GM23338 (cell line): ENCODE results near the gene DCHS1. TPM values are rescaled to one million over a fixed set of nuclear protein-coding genes. Genes with fewer than 3 reads are reported as not detected.

Source experiments
- ATAC-seq: fragments of 200-7000 bp; cut with Tn5 transposase; 3 replicates; pipeline ENCODE4 v1.9.1; 2020
- DNase-seq: peaks from one replicate; pipeline ENCODE4 v3.0.0-alpha.2; 2015; ENCODE audit warnings: low spot score
- H2AFZ ChIP-seq: fragments of 200-600 bp; sonication (generic); 2 replicates; pipeline ENCODE4 v1.8.0; 2016; ENCODE audit warnings: antibody characterized with exemption, mild to moderate bottlenecking, moderate library complexity
- H3F3A ChIP-seq: fragments of 200-600 bp; sonication (generic); replicated peaks from 2 replicates; pipeline ENCODE4 v1.8.0; 2017; ENCODE audit warnings: antibody characterized with exemption, mixed run types, low read depth
- H3K27ac ChIP-seq: fragments of 200-600 bp; sonication (generic); 2 replicates; pipeline ENCODE4 v1.6.1; 2016; ENCODE audit warnings: low read depth
- H3K27me3 ChIP-seq: fragments of 200-600 bp; sonication (generic); 2 replicates; pipeline ENCODE4 v1.8.0; 2016; ENCODE audit warnings: mild to moderate bottlenecking, mixed run types, moderate library complexity; ENCODE audit not compliant: insufficient read depth
- H3K36me3 ChIP-seq: fragments of 200-600 bp; sonication (generic); 2 replicates; pipeline ENCODE4 v1.8.0; 2016; ENCODE audit warnings: mild to moderate bottlenecking; ENCODE audit not compliant: insufficient read depth
- H3K4me1 ChIP-seq: fragments of 200-600 bp; sonication (generic); 2 replicates; pipeline ENCODE4 v1.8.0; 2016; ENCODE audit warnings: mild to moderate bottlenecking, moderate library complexity; ENCODE audit not compliant: insufficient read depth
- H3K4me2 ChIP-seq: fragments of 200-600 bp; sonication (generic); 2 replicates; pipeline ENCODE4 v1.7.1; 2017; ENCODE audit warnings: mixed run types
- H3K4me3 ChIP-seq: fragments of 200-600 bp; sonication (generic); 2 replicates; pipeline ENCODE4 v1.6.1; 2016; ENCODE audit warnings: mixed run types
- H3K79me2 ChIP-seq: fragments of 200-600 bp; sonication (generic); replicated peaks from 2 replicates; pipeline ENCODE4 v1.8.0; 2017; ENCODE audit warnings: mild to moderate bottlenecking; ENCODE audit not compliant: insufficient read depth
- H3K9me2 ChIP-seq: fragments of 200-600 bp; sonication (generic); 2 replicates; pipeline ENCODE4 v1.8.0; 2017; ENCODE audit not compliant: insufficient read depth
- H4K20me1 ChIP-seq: fragments of 200-600 bp; sonication (generic); replicated peaks from 2 replicates; pipeline ENCODE4 v1.8.0; 2017; ENCODE audit warnings: mild to moderate bottlenecking; ENCODE audit not compliant: insufficient read depth
- H3K27ac Mint-ChIP-seq: 2 replicates; pipeline ENCODE4 v1.8.0; 2020; ENCODE audit warnings: inconsistent platforms, mild to moderate bottlenecking, moderate library complexity, mixed read lengths
- H3K27me3 Mint-ChIP-seq: 3 replicates; pipeline ENCODE4 v1.8.0; 2022; ENCODE audit warnings: low read depth, mild to moderate bottlenecking, moderate library complexity, mixed read lengths, inconsistent platforms; ENCODE audit not compliant: insufficient read depth, poor library complexity
- H3K36me3 Mint-ChIP-seq: 3 replicates; pipeline ENCODE4 v1.8.0; 2021; ENCODE audit warnings: low read depth, mild to moderate bottlenecking, inconsistent platforms, moderate library complexity, mixed read lengths
- H3K4me1 Mint-ChIP-seq: 3 replicates; pipeline ENCODE4 v1.8.0; 2020; ENCODE audit warnings: mild to moderate bottlenecking, inconsistent platforms, mixed read lengths
- H3K4me3 Mint-ChIP-seq: 3 replicates; pipeline ENCODE4 v1.8.0; 2021; ENCODE audit warnings: moderate library complexity, mild to moderate bottlenecking, inconsistent platforms, mixed read lengths
- H3K9me3 Mint-ChIP-seq: 3 replicates; pipeline ENCODE4 v1.8.0; 2020; ENCODE audit warnings: moderate library complexity, mild to moderate bottlenecking, inconsistent platforms, mixed read lengths
- CREB1 ChIP-seq: fragments of 250-450 bp; sonication (Bioruptor Pico); IDR thresholded peaks from 2 replicates; pipeline ENCODE4 v1.5.0; 2020; ENCODE audit warnings: low read depth, mild to moderate bottlenecking, moderate library complexity
- EZH2 ChIP-seq: fragments of 200-600 bp; sonication (generic); IDR thresholded peaks from one replicate; pipeline ENCODE4 v1.8.0; 2017; ENCODE audit warnings: antibody characterized with exemption, mild to moderate bottlenecking, low read depth; ENCODE audit not compliant: unreplicated experiment
- EZH2phosphoT487 ChIP-seq: fragments of 200-600 bp; sonication (generic); IDR thresholded peaks from one replicate; pipeline ENCODE4 v1.8.1; 2018; ENCODE audit warnings: antibody characterized with exemption; ENCODE audit not compliant: unreplicated experiment
- JUNB ChIP-seq: IDR thresholded peaks from one replicate; pipeline ENCODE4 v1.6.1; 2016; ENCODE audit warnings: antibody characterized with exemption; ENCODE audit not compliant: unreplicated experiment
- NANOG ChIP-seq: IDR thresholded peaks from 2 replicates; pipeline ENCODE4 v1.6.1; 2016; ENCODE audit warnings: antibody characterized with exemption, borderline replicate concordance
- POLR2AphosphoS5 ChIP-seq: IDR thresholded peaks from 2 replicates; pipeline ENCODE4 v1.6.1; 2016; ENCODE audit warnings: antibody characterized with exemption, low read depth
- STAT1 ChIP-seq: IDR thresholded peaks from one replicate; pipeline ENCODE4 v1.6.1; 2016; ENCODE audit warnings: antibody characterized with exemption; ENCODE audit not compliant: unreplicated experiment
- ZNF114 ChIP-seq: fragments of 250-450 bp; sonication (Bioruptor Pico); IDR thresholded peaks from 2 replicates; pipeline ENCODE4 v1.5.0; 2020; ENCODE audit warnings: mild to moderate bottlenecking, moderate library complexity
- ZNF331 ChIP-seq: fragments of 250-450 bp; sonication (Bioruptor Pico); IDR thresholded peaks from 2 replicates; pipeline ENCODE4 v1.5.0; 2020; ENCODE audit warnings: low read depth, mild to moderate bottlenecking, moderate library complexity
- polyA plus RNA-seq: library from polyadenylated mRNA; unstranded; fragments of >200 nt; fragmentation: Nextera tagmentation; extraction: Ambion mirVana; gene quantifications from 2 replicates; pipeline ENCODE4 v1.2.1, GENCODE V29; 2016
- total RNA-seq: library from RNA; depleted of rRNA; stranded (reverse); fragments of >200 nt; shearing (Covaris generic); gene quantifications from 2 replicates; pipeline ENCODE4 v1.2.3, GENCODE V29; 2014
- TF ChIP-seq, protein P1 (sequence below), 2 experiments: fragments of 200-600 bp in 1 of 2; sonication (generic) in 1 of 2; conservative IDR thresholded peaks; 2 replicates each; pipeline versions ENCODE4 v1.5.1 to v1.6.1; 2016 to 2017; ENCODE audit warnings: antibody characterized with exemption in 2 of 2, low read depth in 2 of 2, mild to moderate bottlenecking in 2 of 2, moderate library complexity in 1 of 2
- TF ChIP-seq, protein P2 (sequence below): IDR thresholded peaks from one replicate; pipeline ENCODE4 v1.6.1; 2018; ENCODE audit warnings: antibody characterized with exemption; ENCODE audit not compliant: unreplicated experiment
- TF ChIP-seq, protein P3 (sequence below): fragments of 250-450 bp; sonication (Bioruptor Pico); IDR thresholded peaks from 2 replicates; pipeline ENCODE4 v1.5.0; 2020; ENCODE audit warnings: mild to moderate bottlenecking, moderate library complexity
- TF ChIP-seq, protein P4 (sequence below): IDR thresholded peaks from 2 replicates; pipeline ENCODE4 v1.6.1; 2016; ENCODE audit warnings: antibody characterized with exemption

Gene DCHS1
- total and polyA plus RNA-seq, 2 experiments from 2014 or later: 2.3 to 20.7 TPM

DNA sequence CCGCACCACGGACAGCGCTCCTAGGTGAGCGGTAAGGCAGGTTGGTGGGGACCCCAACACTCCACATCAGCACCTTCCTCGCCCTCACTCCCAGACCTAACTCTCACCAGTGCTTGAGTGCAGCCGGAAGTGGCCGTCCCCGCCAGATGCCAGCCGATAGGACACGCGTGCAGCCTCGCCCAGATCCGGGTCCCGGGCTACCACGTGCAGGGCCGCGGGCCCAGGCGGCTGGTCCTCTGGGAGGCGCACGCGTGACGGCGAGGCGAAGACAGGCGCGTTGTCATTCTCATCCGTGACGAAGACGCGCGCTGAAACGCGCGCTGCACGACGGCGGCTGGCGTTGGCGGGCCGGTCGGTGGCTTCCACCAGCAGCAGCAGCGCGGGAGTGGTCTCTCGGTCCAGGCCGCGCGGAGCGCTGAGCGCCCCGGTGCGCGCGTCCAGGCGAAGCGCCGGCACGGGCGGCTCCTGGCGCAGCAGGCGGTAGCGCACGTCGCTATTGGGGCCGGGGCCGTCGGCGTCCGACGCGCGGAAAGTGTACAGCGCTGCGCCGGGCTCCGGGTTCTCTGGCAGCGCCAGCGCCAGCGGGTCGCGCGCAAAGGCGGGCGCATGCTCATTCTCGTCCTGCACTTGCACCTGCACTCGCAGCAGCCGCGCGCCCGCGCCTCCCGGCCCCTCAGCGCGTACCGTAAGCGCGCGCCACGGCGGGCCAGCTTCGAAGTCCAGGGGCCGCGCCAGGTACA, 25.5 kb downstream of the DCHS1 start:
- Histone ChIP-seq H3K4me3 (peak overlapping the region; percentile 69), H3K36me3 (no peaks in the 10 kb centered on the region), H3K9me2 (no peaks in the 10 kb centered on the region), H3K27me3 (peaks cover 40% of the 10 kb centered on the region), H3K79me2 (no peaks in the 10 kb centered on the region), H3K4me1 (no peaks in the 10 kb centered on the region; the same call in 1 of the 2 replicates), H2AFZ (peak overlapping the region; percentile 94), H4K20me1 (no peaks in the 10 kb centered on the region), H3K27ac (no peak overlapping the region), H3F3A (no peaks in the 10 kb centered on the region; the same call in 1 of the 2 replicates), H3K4me2 (peak overlapping the region; percentile 88)
- no peaks in the 10 kb centered on the region; the same call in 2 of the 3 replicates for H3K9me3 Mint-ChIP-seq
- H3K4me1 Mint-ChIP-seq: peaks cover 9% of the 10 kb centered on the region
- H3K4me3 Mint-ChIP-seq: peak overlapping the region; percentile 76
- ATAC-seq: peak; percentile 81
- peaks cover 10% of the 10 kb centered on the region for H3K36me3 Mint-ChIP-seq
- TF ChIP-seq EZH2: no peak
- TF ChIP-seq STAT1: no peak
- no peak for TF ChIP-seq ZNF331
- TF ChIP-seq NANOG: no peak
- TF ChIP-seq EZH2phosphoT487: no peak
- TF ChIP-seq ZNF114 (CRISPR knock-in tag): no peak
- peak; percentile 29; the same call in 1 of the 2 replicates for TF ChIP-seq POLR2AphosphoS5
- TF ChIP-seq, protein P1, sequence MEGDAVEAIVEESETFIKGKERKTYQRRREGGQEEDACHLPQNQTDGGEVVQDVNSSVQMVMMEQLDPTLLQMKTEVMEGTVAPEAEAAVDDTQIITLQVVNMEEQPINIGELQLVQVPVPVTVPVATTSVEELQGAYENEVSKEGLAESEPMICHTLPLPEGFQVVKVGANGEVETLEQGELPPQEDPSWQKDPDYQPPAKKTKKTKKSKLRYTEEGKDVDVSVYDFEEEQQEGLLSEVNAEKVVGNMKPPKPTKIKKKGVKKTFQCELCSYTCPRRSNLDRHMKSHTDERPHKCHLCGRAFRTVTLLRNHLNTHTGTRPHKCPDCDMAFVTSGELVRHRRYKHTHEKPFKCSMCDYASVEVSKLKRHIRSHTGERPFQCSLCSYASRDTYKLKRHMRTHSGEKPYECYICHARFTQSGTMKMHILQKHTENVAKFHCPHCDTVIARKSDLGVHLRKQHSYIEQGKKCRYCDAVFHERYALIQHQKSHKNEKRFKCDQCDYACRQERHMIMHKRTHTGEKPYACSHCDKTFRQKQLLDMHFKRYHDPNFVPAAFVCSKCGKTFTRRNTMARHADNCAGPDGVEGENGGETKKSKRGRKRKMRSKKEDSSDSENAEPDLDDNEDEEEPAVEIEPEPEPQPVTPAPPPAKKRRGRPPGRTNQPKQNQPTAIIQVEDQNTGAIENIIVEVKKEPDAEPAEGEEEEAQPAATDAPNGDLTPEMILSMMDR (conservative IDR thresholded peaks at IDR 0.05; ENCODE audit: low read depth in 2 of 2): 0 out of 4 replicates have a peak, but pooled peaks of 1 of the 2 experiments have one; percentile 0
- no peak for TF ChIP-seq JUNB
- TF ChIP-seq, protein P2, sequence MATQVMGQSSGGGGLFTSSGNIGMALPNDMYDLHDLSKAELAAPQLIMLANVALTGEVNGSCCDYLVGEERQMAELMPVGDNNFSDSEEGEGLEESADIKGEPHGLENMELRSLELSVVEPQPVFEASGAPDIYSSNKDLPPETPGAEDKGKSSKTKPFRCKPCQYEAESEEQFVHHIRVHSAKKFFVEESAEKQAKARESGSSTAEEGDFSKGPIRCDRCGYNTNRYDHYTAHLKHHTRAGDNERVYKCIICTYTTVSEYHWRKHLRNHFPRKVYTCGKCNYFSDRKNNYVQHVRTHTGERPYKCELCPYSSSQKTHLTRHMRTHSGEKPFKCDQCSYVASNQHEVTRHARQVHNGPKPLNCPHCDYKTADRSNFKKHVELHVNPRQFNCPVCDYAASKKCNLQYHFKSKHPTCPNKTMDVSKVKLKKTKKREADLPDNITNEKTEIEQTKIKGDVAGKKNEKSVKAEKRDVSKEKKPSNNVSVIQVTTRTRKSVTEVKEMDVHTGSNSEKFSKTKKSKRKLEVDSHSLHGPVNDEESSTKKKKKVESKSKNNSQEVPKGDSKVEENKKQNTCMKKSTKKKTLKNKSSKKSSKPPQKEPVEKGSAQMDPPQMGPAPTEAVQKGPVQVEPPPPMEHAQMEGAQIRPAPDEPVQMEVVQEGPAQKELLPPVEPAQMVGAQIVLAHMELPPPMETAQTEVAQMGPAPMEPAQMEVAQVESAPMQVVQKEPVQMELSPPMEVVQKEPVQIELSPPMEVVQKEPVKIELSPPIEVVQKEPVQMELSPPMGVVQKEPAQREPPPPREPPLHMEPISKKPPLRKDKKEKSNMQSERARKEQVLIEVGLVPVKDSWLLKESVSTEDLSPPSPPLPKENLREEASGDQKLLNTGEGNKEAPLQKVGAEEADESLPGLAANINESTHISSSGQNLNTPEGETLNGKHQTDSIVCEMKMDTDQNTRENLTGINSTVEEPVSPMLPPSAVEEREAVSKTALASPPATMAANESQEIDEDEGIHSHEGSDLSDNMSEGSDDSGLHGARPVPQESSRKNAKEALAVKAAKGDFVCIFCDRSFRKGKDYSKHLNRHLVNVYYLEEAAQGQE: peak; percentile 73
- TF ChIP-seq, protein P3, sequence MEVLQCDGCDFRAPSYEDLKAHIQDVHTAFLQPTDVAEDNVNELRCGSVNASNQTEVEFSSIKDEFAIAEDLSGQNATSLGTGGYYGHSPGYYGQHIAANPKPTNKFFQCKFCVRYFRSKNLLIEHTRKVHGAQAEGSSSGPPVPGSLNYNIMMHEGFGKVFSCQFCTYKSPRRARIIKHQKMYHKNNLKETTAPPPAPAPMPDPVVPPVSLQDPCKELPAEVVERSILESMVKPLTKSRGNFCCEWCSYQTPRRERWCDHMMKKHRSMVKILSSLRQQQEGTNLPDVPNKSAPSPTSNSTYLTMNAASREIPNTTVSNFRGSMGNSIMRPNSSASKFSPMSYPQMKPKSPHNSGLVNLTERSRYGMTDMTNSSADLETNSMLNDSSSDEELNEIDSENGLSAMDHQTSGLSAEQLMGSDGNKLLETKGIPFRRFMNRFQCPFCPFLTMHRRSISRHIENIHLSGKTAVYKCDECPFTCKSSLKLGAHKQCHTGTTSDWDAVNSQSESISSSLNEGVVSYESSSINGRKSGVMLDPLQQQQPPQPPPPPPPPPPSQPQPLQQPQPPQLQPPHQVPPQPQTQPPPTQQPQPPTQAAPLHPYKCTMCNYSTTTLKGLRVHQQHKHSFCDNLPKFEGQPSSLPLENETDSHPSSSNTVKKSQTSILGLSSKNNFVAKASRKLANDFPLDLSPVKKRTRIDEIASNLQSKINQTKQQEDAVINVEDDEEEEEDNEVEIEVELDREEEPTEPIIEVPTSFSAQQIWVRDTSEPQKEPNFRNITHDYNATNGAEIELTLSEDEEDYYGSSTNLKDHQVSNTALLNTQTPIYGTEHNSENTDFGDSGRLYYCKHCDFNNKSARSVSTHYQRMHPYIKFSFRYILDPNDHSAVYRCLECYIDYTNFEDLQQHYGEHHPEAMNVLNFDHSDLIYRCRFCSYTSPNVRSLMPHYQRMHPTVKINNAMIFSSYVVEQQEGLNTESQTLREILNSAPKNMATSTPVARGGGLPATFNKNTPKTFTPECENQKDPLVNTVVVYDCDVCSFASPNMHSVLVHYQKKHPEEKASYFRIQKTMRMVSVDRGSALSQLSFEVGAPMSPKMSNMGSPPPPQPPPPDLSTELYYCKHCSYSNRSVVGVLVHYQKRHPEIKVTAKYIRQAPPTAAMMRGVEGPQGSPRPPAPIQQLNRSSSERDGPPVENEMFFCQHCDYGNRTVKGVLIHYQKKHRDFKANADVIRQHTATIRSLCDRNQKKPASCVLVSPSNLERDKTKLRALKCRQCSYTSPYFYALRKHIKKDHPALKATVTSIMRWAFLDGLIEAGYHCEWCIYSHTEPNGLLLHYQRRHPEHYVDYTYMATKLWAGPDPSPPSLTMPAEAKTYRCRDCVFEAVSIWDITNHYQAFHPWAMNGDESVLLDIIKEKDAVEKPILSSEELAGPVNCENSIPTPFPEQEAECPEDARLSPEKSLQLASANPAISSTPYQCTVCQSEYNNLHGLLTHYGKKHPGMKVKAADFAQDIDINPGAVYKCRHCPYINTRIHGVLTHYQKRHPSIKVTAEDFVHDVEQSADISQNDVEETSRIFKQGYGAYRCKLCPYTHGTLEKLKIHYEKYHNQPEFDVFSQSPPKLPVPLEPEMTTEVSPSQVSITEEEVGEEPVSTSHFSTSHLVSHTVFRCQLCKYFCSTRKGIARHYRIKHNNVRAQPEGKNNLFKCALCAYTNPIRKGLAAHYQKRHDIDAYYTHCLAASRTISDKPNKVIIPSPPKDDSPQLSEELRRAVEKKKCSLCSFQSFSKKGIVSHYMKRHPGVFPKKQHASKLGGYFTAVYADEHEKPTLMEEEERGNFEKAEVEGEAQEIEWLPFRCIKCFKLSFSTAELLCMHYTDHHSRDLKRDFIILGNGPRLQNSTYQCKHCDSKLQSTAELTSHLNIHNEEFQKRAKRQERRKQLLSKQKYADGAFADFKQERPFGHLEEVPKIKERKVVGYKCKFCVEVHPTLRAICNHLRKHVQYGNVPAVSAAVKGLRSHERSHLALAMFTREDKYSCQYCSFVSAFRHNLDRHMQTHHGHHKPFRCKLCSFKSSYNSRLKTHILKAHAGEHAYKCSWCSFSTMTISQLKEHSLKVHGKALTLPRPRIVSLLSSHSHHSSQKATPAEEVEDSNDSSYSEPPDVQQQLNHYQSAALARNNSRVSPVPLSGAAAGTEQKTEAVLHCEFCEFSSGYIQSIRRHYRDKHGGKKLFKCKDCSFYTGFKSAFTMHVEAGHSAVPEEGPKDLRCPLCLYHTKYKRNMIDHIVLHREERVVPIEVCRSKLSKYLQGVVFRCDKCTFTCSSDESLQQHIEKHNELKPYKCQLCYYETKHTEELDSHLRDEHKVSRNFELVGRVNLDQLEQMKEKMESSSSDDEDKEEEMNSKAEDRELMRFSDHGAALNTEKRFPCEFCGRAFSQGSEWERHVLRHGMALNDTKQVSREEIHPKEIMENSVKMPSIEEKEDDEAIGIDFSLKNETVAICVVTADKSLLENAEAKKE (CRISPR knock-in tag): no peak
- TF ChIP-seq, protein P4, sequence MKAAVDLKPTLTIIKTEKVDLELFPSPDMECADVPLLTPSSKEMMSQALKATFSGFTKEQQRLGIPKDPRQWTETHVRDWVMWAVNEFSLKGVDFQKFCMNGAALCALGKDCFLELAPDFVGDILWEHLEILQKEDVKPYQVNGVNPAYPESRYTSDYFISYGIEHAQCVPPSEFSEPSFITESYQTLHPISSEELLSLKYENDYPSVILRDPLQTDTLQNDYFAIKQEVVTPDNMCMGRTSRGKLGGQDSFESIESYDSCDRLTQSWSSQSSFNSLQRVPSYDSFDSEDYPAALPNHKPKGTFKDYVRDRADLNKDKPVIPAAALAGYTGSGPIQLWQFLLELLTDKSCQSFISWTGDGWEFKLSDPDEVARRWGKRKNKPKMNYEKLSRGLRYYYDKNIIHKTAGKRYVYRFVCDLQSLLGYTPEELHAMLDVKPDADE: no peak
- peak; percentile 42; the same call in 1 of the 2 replicates for TF ChIP-seq CREB1 (CRISPR knock-in tag)
- peaks cover 38% of the 10 kb centered on the region for H3K27me3 Mint-ChIP-seq
- no peak overlapping the region for H3K27ac Mint-ChIP-seq
- DNase-seq: peak; percentile 87
